GM21786 (cell line): Measurements from ENCODE around the gene GPS2.
A peak's percentile ranks its signal among the peaks of the same experiment; 100 is the strongest.
"Not testable (repeated sequence)": the region's sequence is repeated elsewhere in the genome, so short reads cannot be mapped to it uniquely, and the experiment has no call there.

ENCODE experiments used
- ATAC-seq: cut with Tn5 transposase; IDR thresholded peaks from one replicate; pipeline ENCODE4 v1.9.1; 2021; ENCODE audit not compliant: unreplicated experiment

Gene GPS2

GRCh38 chr17:7337600-7337999 lies 22.4 kb upstream of the GPS2 start:
- not testable (repeated sequence) for ATAC-seq

- ATAC-seq, result peak; percentile 69
These were observed 21.3 kb upstream of the GPS2 start, which contains the start of gene ACAP1 for GRCh38 chr17:7336240-7337175. Gene ACAP1, plus strand, starts transcription at chr17:7336529. Its CDS starts 206 bp downstream, at chr17:7336735.

- ATAC-seq, result not testable (repeated sequence)
These were observed 20.6 kb upstream of the GPS2 start for GRCh38 chr17:7335765-7336164.

GRCh38 chr17:7334938-7335538 lies 19.9 kb upstream of the GPS2 start:
- ATAC-seq, result no peak

GRCh38 chr17:7332600-7333069 lies 17.5 kb upstream of the GPS2 start:
- not testable (repeated sequence) for ATAC-seq

GRCh38 chr17:7332111-7332510 lies 17.0 kb upstream of the GPS2 start:
- no peak for ATAC-seq

- ATAC-seq, result no peak
These were observed 15.5 kb upstream of the GPS2 start for GRCh38 chr17:7330638-7331015.

GRCh38 chr17:7329997-7330637 lies 15.0 kb upstream of the GPS2 start:
- ATAC-seq, result peak; percentile 38

GRCh38 chr17:7329374-7329996 lies 14.3 kb upstream of the GPS2 start:
- peak; percentile 49 for ATAC-seq

- ATAC-seq, result no peak
These were observed 13.7 kb upstream of the GPS2 start, which contains the start of gene NEURL4 for GRCh38 chr17:7328840-7329373. Gene NEURL4, minus strand, starts transcription at chr17:7329335. Its CDS starts 23 bp downstream, at chr17:7329312.

- ATAC-seq, result no peak
These were observed 12.8 kb upstream of the GPS2 start for GRCh38 chr17:7328009-7328408.

- no peak for ATAC-seq
These were observed 12.3 kb upstream of the GPS2 start for GRCh38 chr17:7327501-7327900.

- ATAC-seq, result no peak
These were observed 11.9 kb upstream of the GPS2 start for GRCh38 chr17:7327056-7327455.

GRCh38 chr17:7326186-7326585 lies 11.0 kb upstream of the GPS2 start:
- no peak for ATAC-seq

- ATAC-seq, result no peak
These were observed 9.9 kb upstream of the GPS2 start for GRCh38 chr17:7325031-7325528.

- no peak for ATAC-seq
These were observed 9.2 kb upstream of the GPS2 start for GRCh38 chr17:7324438-7324779.

GRCh38 chr17:7323731-7324437 lies 8.7 kb upstream of the GPS2 start:
- no peak for ATAC-seq

GRCh38 chr17:7322520-7323194 lies 7.5 kb upstream of the GPS2 start:
- no peak for ATAC-seq

- no peak for ATAC-seq
These were observed 6.3 kb upstream of the GPS2 start for GRCh38 chr17:7321466-7321865.
